CD4-positive, alpha-beta T cell (primary cell): ENCODE measurements around the gene ERCC6L. TPM values are rescaled to one million over a fixed set of nuclear protein-coding genes. Genes with fewer than 3 reads are reported as not detected.

Source experiments
- ATAC-seq: fragments of 200-7000 bp; cut with Tn5 transposase; one replicate; pipeline ENCODE4 v1.10.0; 2022; ENCODE audit warnings: mild to moderate bottlenecking; ENCODE audit not compliant: poor library complexity
- CTCF ChIA-PET: fragments of 350-600 bp; sonication (Branson Sonifier 250); formaldehyde crosslinking; loops from one replicate; lab custom pipeline; 2021; ENCODE audit warnings: antibody characterized with exemption, inconsistent platforms; lab: Charles Lee
- POLR2A ChIA-PET: fragments of 350-600 bp; sonication (Branson Sonifier 250); formaldehyde crosslinking; loops from one replicate; lab custom pipeline; 2021; ENCODE audit warnings: antibody characterized with exemption, inconsistent platforms; lab: Charles Lee
- DNase-seq, 14 experiments: peaks; one replicate each; pipeline ENCODE4 v3.0.0-alpha.2; 2013 to 2020; ENCODE audit warnings: mixed read lengths in 2 of 14
- H3K27ac ChIP-seq, 2 donors: one replicate each; pipeline versions ENCODE4 v1.5.1 to v1.7.0; 2013; ENCODE audit warnings: low read length in 2 of 2, low read depth in 1 of 2, mild to moderate bottlenecking in 1 of 2
- H3K27me3 ChIP-seq, 2 experiments: 1 replicate in 1 of 2; 2 replicates in 1 of 2; pipeline versions ENCODE4 v1.6.1 to v1.7.0; 2013; ENCODE audit warnings: low read length in 2 of 2, control low read depth in 1 of 2, mild to moderate bottlenecking in 1 of 2, moderate library complexity in 1 of 2; ENCODE audit not compliant: insufficient read depth in 2 of 2, control insufficient read depth in 1 of 2
- H3K36me3 ChIP-seq: one replicate; pipeline ENCODE4 v1.6.1; 2013; ENCODE audit warnings: low read length, control low read depth; ENCODE audit not compliant: insufficient read depth
- H3K4me1 ChIP-seq: one replicate; pipeline ENCODE4 v1.6.1; 2013; ENCODE audit warnings: low read length, control low read depth; ENCODE audit not compliant: insufficient read depth
- H3K4me3 ChIP-seq: one replicate; pipeline ENCODE4 v1.5.1; 2013; ENCODE audit warnings: mild to moderate bottlenecking, low read length, moderate library complexity
- H3K9me3 ChIP-seq, 2 experiments: 1 replicate in 1 of 2; 2 replicates in 1 of 2; pipeline versions ENCODE4 v1.6.1 to v1.7.0; 2013; ENCODE audit warnings: low read length in 2 of 2, mild to moderate bottlenecking in 2 of 2, control low read depth in 1 of 2, moderate library complexity in 1 of 2; ENCODE audit not compliant: control insufficient read depth in 1 of 2, insufficient read depth in 1 of 2
- H3K27ac Mint-ChIP-seq: one replicate; pipeline ENCODE4 v1.8.0; 2020; ENCODE audit warnings: mixed read lengths
- H3K27me3 Mint-ChIP-seq: one replicate; pipeline ENCODE4 v1.8.0; 2021; ENCODE audit warnings: mixed read lengths
- H3K36me3 Mint-ChIP-seq: one replicate; pipeline ENCODE4 v1.8.0; 2021; ENCODE audit warnings: low read depth, mixed read lengths
- H3K4me1 Mint-ChIP-seq: one replicate; pipeline ENCODE4 v1.8.0; 2021; ENCODE audit warnings: low read depth, mixed read lengths
- H3K4me3 Mint-ChIP-seq: one replicate; pipeline ENCODE4 v1.8.0; 2020; ENCODE audit warnings: mild to moderate bottlenecking, mixed read lengths
- H3K9me3 Mint-ChIP-seq: one replicate; pipeline ENCODE4 v1.8.0; 2020; ENCODE audit warnings: mixed read lengths
- intact Hi-C, 2 experiments: fragments of 100-400 bp; cut with DNase I in 1 of 2; cut with micrococcal nuclease in 1 of 2; formaldehyde crosslinking; loops; one replicate each; pipeline versions ENCODE4 v1.15.1 to v1.9.0; 2023 to 2025; cut with DNase I, micrococcal nuclease
- total RNA-seq, 174 experiments: library from RNA in 2 of 174; stranded (reverse) in 2 of 174; gene quantifications; one replicate each; pipeline ENCODE4 v1.2.3 and lab custom pipeline; 2021 to 2026
- TF ChIP-seq, protein P1 (sequence below): fragments of 200-600 bp; IDR thresholded peaks from one replicate; pipeline ENCODE4 v1.8.0; 2022; ENCODE audit warnings: antibody characterized with exemption, mild to moderate bottlenecking

The ERCC6L gene
- total RNA-seq, 2 experiments from 2014 or later: 0.08 TPM; not detected in 1

GRCh38 chrX:72240976-72241375 lies 2.1 kb upstream of the ERCC6L start:
- Mint-ChIP-seq H3K27me3 (no peaks in the 10 kb centered on the region), H3K36me3 (no peaks in the 10 kb centered on the region), H3K4me1 (no peaks in the 10 kb centered on the region), H3K9me3 (no peaks in the 10 kb centered on the region), H3K4me3 (no peak overlapping the region), H3K27ac (no peak overlapping the region)
- TF ChIP-seq, protein P1, sequence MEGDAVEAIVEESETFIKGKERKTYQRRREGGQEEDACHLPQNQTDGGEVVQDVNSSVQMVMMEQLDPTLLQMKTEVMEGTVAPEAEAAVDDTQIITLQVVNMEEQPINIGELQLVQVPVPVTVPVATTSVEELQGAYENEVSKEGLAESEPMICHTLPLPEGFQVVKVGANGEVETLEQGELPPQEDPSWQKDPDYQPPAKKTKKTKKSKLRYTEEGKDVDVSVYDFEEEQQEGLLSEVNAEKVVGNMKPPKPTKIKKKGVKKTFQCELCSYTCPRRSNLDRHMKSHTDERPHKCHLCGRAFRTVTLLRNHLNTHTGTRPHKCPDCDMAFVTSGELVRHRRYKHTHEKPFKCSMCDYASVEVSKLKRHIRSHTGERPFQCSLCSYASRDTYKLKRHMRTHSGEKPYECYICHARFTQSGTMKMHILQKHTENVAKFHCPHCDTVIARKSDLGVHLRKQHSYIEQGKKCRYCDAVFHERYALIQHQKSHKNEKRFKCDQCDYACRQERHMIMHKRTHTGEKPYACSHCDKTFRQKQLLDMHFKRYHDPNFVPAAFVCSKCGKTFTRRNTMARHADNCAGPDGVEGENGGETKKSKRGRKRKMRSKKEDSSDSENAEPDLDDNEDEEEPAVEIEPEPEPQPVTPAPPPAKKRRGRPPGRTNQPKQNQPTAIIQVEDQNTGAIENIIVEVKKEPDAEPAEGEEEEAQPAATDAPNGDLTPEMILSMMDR: no peak
- POLR2A ChIA-PET: no interaction called here
- H3K4me3 ChIP-seq: no peak overlapping the region
- H3K4me1 ChIP-seq: peaks cover 8% of the 10 kb centered on the region
- no peaks in the 10 kb centered on the region for H3K27me3 ChIP-seq
- ATAC-seq (no peak), DNase-seq (no peak)
- H3K36me3 ChIP-seq: no peaks in the 10 kb centered on the region
- intact Hi-C loops: loop anchor here in 1 of 2 experiments (5.0 kb wide), 1 partner anchor 36 kb away; the partner anchor contains the start of gene RPS4X
- CTCF ChIA-PET: no interaction called here
- H3K9me3 ChIP-seq: no peaks in the 10 kb centered on the region
- H3K27ac ChIP-seq: no peak overlapping the region

GRCh38 chrX:72238183-72238582 lies 644 bp downstream of the ERCC6L start:
- POLR2A ChIA-PET: interaction anchor here (1.0 to 1.3 kb wide), 4 partner anchors 10 to 270 kb away, joined by 3 to 19 read pairs (median 5); partner anchors contain the start of genes PIN4 and RPS4X
- Mint-ChIP-seq H3K36me3 (no peaks in the 10 kb centered on the region), H3K4me3 (peak overlapping the region; percentile 76), H3K27me3 (no peaks in the 10 kb centered on the region), H3K4me1 (no peaks in the 10 kb centered on the region), H3K9me3 (no peaks in the 10 kb centered on the region), H3K27ac (no peak overlapping the region)
- Histone ChIP-seq H3K4me1 (peaks cover 8% of the 10 kb centered on the region), H3K9me3 (no peaks in the 10 kb centered on the region), H3K36me3 (no peaks in the 10 kb centered on the region), H3K4me3 (peak overlapping the region; percentile 61), H3K27ac (no peak overlapping the region), H3K27me3 (no peaks in the 10 kb centered on the region)
- intact Hi-C loops: loop anchor here in 1 of 2 experiments (2.0 kb wide), 1 partner anchor 57 kb away; the partner anchor contains the start of gene PIN4
- ATAC-seq: no peak
- no peak for DNase-seq
- CTCF ChIA-PET: interaction anchor here (1.5 kb wide), 1 partner anchor 39 kb away, joined by 4 read pairs; the partner anchor contains the start of gene RPS4X
- TF ChIP-seq, protein P1: no peak

GRCh38 chrX:72236841-72237240 lies 2.0 kb downstream of the ERCC6L start:
- no peak for DNase-seq
- Histone ChIP-seq H3K4me3 (no peak overlapping the region), H3K36me3 (no peaks in the 10 kb centered on the region), H3K9me3 (no peaks in the 10 kb centered on the region), H3K27me3 (no peaks in the 10 kb centered on the region), H3K4me1 (peaks cover 8% of the 10 kb centered on the region), H3K27ac (no peak overlapping the region)
- ATAC-seq: no peak
- POLR2A ChIA-PET: no interaction called here
- TF ChIP-seq, protein P1: no peak
- Mint-ChIP-seq H3K27me3 (no peaks in the 10 kb centered on the region), H3K36me3 (no peaks in the 10 kb centered on the region), H3K9me3 (no peaks in the 10 kb centered on the region), H3K27ac (no peak overlapping the region), H3K4me1 (no peaks in the 10 kb centered on the region), H3K4me3 (no peak overlapping the region)
- CTCF ChIA-PET: no interaction called here
- intact Hi-C loops: loop anchor here in 1 of 2 experiments (2.0 kb wide), 1 partner anchor 50 kb away; no protein-coding TSS in a partner anchor
